ENCODE data around the gene PWWP2A. TPM values are rescaled to one million over a fixed set of nuclear protein-coding genes. Genes with fewer than 3 reads are reported as not detected.

PWWP2A gene
- total and polyA plus RNA-seq, 10 of the 15 experiments (the other 5 are each of a cell fraction or from before 2014, with no cell fraction given): 5.7 to 26.1 (median 17.7) TPM

DNA sequence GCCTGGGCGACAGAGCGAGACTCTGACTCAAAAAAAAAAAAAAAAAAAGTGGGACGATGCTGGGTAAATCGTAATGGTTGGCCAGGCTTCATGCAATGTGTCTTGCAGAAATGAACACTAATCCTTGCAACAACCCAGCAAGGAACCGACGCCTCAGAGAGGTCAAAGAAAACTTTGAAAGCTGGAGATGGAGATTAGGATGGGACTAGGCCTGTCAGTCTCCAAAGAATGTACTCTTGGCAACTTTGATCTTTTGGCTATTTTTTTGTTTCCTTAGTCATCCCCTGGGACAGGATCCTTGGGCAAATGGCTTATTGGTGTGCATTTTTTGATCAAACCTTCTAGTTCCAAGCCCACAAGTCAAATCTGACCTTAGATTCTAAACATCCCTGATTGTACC lies 10.6 kb upstream of the PWWP2A start:
- POLR2A ChIA-PET: interaction anchor here (0.6 kb wide), 1 partner anchor 32 kb away, joined by 4 read pairs; no protein-coding TSS in a partner anchor
- BruUV-seq (replicated peaks): no TSS peak
- TF ChIP-seq RAD51 (IDR thresholded peaks at IDR 0.05) (no peak), POLR2AphosphoS2 (IDR thresholded peaks at IDR 0.05; ENCODE audit: low read depth, low read length) (no peak), BCL11A (IDR thresholded peaks at IDR 0.05; ENCODE audit: low read depth, low read length) (no peak), RB1 (IDR thresholded peaks at IDR 0.05; ENCODE audit: borderline replicate concordance) (no peak), SUPT20H (IDR thresholded peaks at IDR 0.05; ENCODE audit: borderline replicate concordance, control insufficient read depth, low read depth, low read length) (no peak), RUNX3 (IDR thresholded peaks at IDR 0.05; ENCODE audit: low read length) (no peak), ZNF217 (IDR thresholded peaks at IDR 0.05) (no peak)
- TF ChIP-seq, protein P1, sequence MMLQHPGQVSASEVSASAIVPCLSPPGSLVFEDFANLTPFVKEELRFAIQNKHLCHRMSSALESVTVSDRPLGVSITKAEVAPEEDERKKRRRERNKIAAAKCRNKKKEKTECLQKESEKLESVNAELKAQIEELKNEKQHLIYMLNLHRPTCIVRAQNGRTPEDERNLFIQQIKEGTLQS (IDR thresholded peaks at IDR 0.05; ENCODE audit: borderline replicate concordance, extremely low read depth, low read depth, low read length): no peak
- TF ChIP-seq, protein P2, sequence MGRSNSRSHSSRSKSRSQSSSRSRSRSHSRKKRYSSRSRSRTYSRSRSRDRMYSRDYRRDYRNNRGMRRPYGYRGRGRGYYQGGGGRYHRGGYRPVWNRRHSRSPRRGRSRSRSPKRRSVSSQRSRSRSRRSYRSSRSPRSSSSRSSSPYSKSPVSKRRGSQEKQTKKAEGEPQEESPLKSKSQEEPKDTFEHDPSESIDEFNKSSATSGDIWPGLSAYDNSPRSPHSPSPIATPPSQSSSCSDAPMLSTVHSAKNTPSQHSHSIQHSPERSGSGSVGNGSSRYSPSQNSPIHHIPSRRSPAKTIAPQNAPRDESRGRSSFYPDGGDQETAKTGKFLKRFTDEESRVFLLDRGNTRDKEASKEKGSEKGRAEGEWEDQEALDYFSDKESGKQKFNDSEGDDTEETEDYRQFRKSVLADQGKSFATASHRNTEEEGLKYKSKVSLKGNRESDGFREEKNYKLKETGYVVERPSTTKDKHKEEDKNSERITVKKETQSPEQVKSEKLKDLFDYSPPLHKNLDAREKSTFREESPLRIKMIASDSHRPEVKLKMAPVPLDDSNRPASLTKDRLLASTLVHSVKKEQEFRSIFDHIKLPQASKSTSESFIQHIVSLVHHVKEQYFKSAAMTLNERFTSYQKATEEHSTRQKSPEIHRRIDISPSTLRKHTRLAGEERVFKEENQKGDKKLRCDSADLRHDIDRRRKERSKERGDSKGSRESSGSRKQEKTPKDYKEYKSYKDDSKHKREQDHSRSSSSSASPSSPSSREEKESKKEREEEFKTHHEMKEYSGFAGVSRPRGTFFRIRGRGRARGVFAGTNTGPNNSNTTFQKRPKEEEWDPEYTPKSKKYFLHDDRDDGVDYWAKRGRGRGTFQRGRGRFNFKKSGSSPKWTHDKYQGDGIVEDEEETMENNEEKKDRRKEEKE (IDR thresholded peaks at IDR 0.05): no peak
- TF ChIP-seq, protein P3, sequence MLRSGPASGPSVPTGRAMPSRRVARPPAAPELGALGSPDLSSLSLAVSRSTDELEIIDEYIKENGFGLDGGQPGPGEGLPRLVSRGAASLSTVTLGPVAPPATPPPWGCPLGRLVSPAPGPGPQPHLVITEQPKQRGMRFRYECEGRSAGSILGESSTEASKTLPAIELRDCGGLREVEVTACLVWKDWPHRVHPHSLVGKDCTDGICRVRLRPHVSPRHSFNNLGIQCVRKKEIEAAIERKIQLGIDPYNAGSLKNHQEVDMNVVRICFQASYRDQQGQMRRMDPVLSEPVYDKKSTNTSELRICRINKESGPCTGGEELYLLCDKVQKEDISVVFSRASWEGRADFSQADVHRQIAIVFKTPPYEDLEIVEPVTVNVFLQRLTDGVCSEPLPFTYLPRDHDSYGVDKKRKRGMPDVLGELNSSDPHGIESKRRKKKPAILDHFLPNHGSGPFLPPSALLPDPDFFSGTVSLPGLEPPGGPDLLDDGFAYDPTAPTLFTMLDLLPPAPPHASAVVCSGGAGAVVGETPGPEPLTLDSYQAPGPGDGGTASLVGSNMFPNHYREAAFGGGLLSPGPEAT (IDR thresholded peaks at IDR 0.05; ENCODE audit: low read depth): no peak
- TF ChIP-seq, protein P4, sequence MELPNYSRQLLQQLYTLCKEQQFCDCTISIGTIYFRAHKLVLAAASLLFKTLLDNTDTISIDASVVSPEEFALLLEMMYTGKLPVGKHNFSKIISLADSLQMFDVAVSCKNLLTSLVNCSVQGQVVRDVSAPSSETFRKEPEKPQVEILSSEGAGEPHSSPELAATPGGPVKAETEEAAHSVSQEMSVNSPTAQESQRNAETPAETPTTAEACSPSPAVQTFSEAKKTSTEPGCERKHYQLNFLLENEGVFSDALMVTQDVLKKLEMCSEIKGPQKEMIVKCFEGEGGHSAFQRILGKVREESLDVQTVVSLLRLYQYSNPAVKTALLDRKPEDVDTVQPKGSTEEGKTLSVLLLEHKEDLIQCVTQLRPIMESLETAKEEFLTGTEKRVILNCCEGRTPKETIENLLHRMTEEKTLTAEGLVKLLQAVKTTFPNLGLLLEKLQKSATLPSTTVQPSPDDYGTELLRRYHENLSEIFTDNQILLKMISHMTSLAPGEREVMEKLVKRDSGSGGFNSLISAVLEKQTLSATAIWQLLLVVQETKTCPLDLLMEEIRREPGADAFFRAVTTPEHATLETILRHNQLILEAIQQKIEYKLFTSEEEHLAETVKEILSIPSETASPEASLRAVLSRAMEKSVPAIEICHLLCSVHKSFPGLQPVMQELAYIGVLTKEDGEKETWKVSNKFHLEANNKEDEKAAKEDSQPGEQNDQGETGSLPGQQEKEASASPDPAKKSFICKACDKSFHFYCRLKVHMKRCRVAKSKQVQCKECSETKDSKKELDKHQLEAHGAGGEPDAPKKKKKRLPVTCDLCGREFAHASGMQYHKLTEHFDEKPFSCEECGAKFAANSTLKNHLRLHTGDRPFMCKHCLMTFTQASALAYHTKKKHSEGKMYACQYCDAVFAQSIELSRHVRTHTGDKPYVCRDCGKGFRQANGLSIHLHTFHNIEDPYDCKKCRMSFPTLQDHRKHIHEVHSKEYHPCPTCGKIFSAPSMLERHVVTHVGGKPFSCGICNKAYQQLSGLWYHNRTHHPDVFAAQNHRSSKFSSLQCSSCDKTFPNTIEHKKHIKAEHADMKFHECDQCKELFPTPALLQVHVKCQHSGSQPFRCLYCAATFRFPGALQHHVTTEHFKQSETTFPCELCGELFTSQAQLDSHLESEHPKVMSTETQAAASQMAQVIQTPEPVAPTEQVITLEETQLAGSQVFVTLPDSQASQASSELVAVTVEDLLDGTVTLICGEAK (IDR thresholded peaks at IDR 0.05; ENCODE audit: borderline replicate concordance): no peak

More for the DNA sequence above, 10.6 kb upstream of the PWWP2A start:
- DNase-seq (ENCODE audit: low read depth, low spot score) (no peak), FAIRE-seq (no peak), ATAC-seq (no peak)
- H3K79me2 ChIP-seq (ENCODE audit: control insufficient read depth, insufficient read depth, low read length): no peaks in the 10 kb centered on the region
- no peaks in the 10 kb centered on the region for H4K20me1 ChIP-seq (ENCODE audit: control insufficient read depth, insufficient read depth)
- in situ Hi-C loops (cut with MboI): no loop called here
- H2AFZ ChIP-seq (ENCODE audit: control insufficient read depth, low read depth, low read length): no peak overlapping the region
- H3K36me3 ChIP-seq (ENCODE audit: control insufficient read depth in 2 of 2, insufficient read depth in 2 of 2, low read length in 1 of 2): no peaks in the 10 kb centered on the region
- no peak overlapping the region for H3K27ac ChIP-seq (ENCODE audit: control insufficient read depth, insufficient read depth)
- WGBS (ENCODE audit: insufficient coverage, insufficient replicate concordance, low lambda C conversion rate, missing lambda C conversion rate): 68% methylated on average over 3 of the region's 6 CpGs
- no peaks in the 10 kb centered on the region for H3K27me3 ChIP-seq (replicated peaks in 1 of 2; ENCODE audit: control insufficient read depth in 2 of 2, insufficient read depth in 2 of 2, low read length in 1 of 2)
- ChIA-PET CTCF (interaction anchor here (1.0 kb wide), 1 partner anchor 108 kb away, joined by 4 read pairs; no protein-coding TSS in a partner anchor), SMC1A (ENCODE audit: uncharacterized antibody, unreplicated experiment) (interaction anchor here (1.1 to 1.5 kb wide), 3 partner anchors 17 to 109 kb away, joined by 3 to 4 read pairs (median 3); no protein-coding TSS in a partner anchor), RAD21 (ENCODE audit: unreplicated experiment) (no interaction called here)
- no peak overlapping the region for H3K4me2 ChIP-seq (ENCODE audit: control insufficient read depth, insufficient read depth)
- H3K9ac ChIP-seq (ENCODE audit: control insufficient read depth, insufficient read depth, low read length): no peak overlapping the region
- intact Hi-C loops (cut with micrococcal nuclease; ENCODE audit: unreplicated experiment): no loop called here
- H3K4me3 ChIP-seq: no peak overlapping the region
- no peaks in the 10 kb centered on the region for H3K4me1 ChIP-seq (ENCODE audit: control insufficient read depth, insufficient read depth, low read length)
- no peaks in the 10 kb centered on the region; the same call in 2 of the 3 replicates for H3K9me3 ChIP-seq (replicated peaks; ENCODE audit: control insufficient read depth, insufficient read depth, low read length)

All from GM12878 (cell line).